SK-N-MC (cell line): ENCODE data around the gene SRSF2.

Experiments used
- EZH2 ChIP-seq: fragments of 200-600 bp; sonication (generic); IDR thresholded peaks from one replicate; pipeline ENCODE4 v1.6.1; 2017; ENCODE audit warnings: antibody characterized with exemption
- POLR2AphosphoS5 ChIP-seq: IDR thresholded peaks from 2 replicates; pipeline ENCODE4 v1.6.1; 2012; ENCODE audit warnings: mild to moderate bottlenecking, low read depth, low read length, borderline replicate concordance

- no peak for TF ChIP-seq EZH2
- TF ChIP-seq POLR2AphosphoS5: no peak
These were observed 3.5 kb downstream of the SRSF2 start for GRCh38 chr17:76733618-76733957.
